ENCODE results near the gene THSD7A.

THSD7A gene

DNA sequence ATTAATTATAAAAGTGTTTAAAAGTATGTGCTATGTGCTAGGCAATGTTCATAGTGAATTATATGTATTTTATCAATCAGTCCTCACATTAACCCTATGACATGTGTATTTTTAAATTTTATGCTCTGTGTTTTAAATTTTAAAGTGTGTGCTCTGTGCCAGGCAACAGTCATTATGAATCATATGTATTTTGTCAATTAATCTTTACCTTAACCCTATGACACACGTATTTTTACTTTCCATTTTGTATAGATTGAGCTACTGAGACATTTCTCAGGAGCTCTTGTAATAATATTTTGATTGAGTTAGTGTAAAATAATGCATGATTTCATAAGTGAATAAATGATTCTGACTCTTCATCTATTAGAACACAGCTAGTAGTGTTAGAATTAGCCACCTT, 117.8 kb downstream of the THSD7A start:
- no peak overlapping the region for H3K4me3 ChIP-seq (ENCODE audit: low read length)
- DNase-seq (ENCODE audit: low read depth, low spot score): no peak

DNA sequence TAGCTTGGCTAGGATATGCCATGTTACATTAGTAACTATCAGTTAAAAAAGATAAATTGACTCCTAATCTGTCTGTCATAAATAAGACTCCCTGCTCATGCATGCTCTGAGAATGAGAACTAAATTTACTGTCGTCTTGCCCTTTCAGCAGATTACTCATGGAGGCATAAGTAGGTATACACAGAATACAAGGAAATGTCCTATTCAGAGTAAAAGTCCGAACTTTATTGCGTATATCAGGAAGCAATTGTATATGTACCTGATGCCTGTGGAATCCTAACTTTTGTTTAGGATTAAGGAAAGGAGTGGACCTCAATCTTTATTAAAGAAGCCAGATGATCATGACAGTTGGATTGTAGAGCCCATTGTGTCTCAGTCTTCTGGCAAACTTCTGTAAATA, 118.6 kb downstream of the THSD7A start:
- DNase-seq (ENCODE audit: low read depth, low spot score): no peak

DNA sequence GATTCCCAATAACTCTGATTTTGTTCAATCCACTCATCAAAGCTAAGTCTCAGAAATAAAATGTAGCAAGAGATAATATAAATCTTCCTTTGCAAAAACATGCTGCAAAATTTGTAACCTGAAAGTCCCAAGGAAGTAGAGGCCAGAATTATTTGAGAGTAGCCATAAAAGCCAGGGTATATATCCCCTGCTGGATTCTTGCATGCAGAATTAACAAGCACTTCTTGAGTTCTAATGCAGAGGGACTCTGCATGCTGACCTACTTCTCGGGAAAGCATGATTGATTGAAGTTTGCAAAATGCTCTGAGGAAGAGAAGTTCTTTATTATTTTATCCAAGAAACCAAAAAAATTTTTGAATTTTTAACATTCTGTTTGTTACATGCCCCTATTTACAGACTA, 121.6 kb downstream of the THSD7A start:
- H3K4me3 ChIP-seq (ENCODE audit: low read length): no peak overlapping the region
- DNase-seq (ENCODE audit: low read depth, low spot score): no peak

More for the DNA sequence above, 118.6 kb downstream of the THSD7A start:
- H3K4me3 ChIP-seq (ENCODE audit: low read length): no peak overlapping the region

DNA sequence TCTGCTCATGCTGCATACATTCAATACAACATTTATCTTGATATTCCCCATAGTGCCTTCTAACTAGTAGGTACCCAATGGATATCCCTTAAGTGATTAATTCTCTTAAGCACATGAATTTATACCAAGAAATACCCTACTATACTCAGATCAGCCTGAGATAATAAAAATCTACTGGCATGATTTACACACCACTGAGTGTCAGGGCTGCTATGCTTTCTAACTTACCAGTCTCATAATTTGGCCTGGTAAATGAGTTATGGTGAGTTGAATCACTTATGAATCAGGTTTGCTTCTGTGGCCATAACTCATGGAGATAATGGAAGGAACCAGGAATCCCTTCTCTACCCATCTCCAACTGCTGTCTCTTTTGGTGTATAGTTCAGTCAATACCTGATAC, 122.8 kb downstream of the THSD7A start:
- DNase-seq (ENCODE audit: low read depth, low spot score): no peak
- no peak overlapping the region for H3K4me3 ChIP-seq (ENCODE audit: low read length)

DNA sequence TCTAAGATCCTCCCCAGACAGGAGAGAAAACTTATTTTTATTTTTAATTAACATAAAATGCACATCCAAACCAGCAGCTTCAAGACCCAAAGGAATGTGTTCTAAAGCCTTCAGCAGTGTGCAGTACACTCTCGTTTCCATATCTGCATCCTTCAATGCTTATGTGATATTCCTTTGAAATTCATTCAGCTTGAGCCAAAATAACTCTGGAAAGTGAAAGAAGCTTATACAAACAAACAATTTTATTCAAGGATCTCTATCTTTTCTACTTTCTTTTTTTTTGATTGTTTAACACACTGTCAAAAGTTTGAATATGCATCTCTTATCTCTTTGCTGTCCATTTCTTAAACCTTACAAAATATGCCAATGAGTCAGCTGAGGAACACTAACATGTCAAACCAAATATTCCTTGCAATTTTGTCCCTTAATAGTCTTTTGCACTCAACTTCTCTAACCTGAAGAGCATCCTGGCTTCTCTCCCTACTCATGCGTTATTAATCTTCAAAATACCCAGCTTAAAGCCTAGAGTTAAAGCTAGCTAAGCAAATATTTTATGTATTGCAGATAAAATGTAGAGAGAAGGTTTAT, 124.3 kb downstream of the THSD7A start:
- DNase-seq (ENCODE audit: low read depth, low spot score): no peak
- H3K4me3 ChIP-seq (ENCODE audit: low read length): no peak overlapping the region

DNA sequence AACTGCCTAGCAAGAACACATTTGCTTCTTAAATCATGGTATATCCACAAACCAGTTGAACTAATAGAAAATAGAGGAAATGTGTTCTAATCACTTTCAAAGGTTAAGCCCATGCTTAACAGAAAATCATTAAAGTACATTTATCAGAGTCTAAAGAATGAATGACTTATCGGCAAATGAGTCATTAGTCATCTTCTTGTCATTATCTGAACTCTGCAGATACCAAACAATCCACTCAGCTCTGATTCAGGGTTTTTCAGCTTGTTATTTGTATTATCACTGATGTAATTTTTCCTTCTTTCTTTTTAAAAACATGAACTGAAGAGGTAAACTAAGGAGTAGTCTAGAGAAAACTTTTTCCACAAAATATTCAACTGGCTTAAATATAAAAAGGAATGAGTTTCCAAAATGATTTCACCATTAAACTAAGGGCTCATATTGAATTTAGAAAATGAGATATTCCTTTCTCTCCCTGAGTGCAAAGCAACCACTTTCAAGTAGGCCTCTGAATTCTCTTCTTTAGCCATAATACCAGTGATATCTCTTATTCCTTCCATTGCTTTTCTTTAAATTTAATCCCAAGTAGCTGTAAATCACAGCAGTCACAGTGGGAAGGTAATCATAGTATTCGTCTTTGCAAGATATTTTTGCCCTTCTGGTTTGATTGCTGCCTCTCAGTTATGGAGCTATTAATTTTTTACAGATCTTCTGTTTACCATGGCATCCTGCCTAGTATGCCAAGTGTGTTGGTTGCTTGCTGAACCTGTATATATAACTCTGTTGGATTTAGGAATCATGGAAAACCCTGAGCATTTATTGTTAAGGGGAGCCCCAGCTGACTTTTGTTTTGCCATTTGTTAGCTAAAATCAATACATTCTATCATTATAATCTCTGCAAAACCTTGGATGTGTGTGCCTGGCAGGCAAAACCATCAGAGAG, 125.1 kb downstream of the THSD7A start:
- H3K4me3 ChIP-seq (ENCODE audit: low read length): no peak overlapping the region
- no peak for DNase-seq (ENCODE audit: low read depth, low spot score)

DNA sequence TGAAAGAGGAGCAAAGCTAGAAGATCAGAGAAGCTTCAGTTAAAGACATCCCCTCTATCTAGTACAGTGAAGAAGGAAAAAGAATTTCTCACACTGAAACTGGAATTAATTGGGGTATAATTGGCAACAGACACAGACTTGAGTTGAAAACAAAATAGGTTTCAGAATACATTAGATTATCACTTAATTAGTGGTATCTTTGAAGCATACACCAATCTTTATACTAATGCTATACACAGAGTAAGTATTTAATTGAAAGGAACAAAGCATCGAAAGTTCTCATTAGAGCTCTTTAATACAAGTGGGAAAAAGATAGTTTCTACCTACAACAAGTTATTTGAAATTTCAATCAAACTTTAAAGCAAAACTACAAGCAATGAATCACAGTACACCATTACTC, 128.2 kb downstream of the THSD7A start:
- no peak for DNase-seq (ENCODE audit: low read depth, low spot score)

DNA sequence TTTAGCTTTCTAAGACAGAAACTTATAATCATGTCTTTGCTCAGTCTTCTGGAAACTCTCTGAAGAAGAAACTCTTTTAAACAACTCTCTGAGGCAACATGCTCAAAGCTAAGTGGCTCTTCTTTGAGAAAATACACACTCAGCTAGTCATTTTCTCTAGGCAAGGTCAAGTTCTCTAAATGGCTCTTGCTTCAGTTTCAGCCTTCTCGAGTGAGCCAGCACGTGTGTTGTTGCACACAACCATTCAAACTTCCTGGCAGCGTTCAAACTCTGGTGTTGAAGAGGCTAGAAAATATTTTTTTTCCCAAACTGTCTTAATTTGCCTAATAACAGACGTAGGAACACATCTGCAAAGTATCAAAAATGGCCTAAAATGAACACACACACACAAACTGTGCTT, 129.1 kb downstream of the THSD7A start:
- DNase-seq (ENCODE audit: low read depth, low spot score): no peak
- no peak overlapping the region for H3K4me3 ChIP-seq (ENCODE audit: low read length)

More for the DNA sequence above, 128.2 kb downstream of the THSD7A start:
- H3K4me3 ChIP-seq (ENCODE audit: low read length): no peak overlapping the region

DNA sequence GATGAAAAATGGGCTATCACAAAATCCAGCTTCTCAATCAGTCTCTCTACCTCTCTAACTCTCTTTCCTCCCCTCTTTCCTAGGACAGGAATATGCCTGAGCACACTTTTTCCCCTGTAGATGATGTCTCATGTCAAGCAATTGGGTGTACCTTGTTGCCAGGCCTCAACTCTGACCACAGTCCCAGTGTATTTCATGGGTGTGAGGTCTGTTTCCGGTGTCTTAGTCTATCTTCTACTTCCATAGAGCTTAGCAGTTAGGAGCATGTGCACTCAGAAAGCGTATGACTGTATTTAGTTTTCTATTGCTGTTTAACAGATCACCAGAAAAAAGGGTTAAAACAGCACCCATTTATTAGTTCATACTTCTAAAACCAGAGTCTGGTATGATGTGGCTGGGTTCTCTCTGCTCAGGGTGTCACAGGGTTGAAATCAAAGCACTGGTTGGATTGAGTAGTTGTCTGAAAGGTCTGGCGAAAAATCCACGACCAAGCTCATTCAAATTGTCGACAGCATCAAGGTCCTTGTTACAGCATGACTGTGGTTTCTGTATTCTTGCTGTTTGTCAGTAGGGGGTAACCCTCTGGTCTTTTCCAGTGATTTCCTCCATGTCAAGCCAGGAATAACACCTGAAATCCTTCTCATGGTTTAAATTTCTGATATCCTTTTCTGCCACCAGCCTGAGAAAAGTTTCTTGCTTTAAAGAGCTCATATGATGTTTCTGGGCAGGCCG, 130.0 kb downstream of the THSD7A start:
- no peak overlapping the region for H3K4me3 ChIP-seq (ENCODE audit: low read length)
- DNase-seq (ENCODE audit: low read depth, low spot score): no peak

DNA sequence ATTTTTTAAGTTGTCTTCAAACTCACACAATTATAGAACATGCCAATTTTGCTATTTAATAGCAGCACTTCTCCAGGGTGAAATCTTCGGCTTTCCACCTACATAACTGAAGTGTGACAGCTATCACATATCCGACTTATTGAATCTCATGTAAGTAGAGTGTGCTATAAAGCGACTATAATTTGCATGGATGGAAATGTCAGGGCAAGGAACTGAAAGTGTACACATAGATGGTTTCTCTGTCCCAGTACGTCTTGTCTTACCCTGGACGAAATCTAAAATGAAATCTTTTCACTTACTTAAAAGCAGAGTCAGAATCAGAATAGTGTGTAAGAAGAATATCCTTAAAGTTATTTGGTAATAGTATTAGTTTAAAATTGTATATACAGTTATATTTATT, 132.3 kb downstream of the THSD7A start:
- DNase-seq (ENCODE audit: low read depth, low spot score): no peak

DNA sequence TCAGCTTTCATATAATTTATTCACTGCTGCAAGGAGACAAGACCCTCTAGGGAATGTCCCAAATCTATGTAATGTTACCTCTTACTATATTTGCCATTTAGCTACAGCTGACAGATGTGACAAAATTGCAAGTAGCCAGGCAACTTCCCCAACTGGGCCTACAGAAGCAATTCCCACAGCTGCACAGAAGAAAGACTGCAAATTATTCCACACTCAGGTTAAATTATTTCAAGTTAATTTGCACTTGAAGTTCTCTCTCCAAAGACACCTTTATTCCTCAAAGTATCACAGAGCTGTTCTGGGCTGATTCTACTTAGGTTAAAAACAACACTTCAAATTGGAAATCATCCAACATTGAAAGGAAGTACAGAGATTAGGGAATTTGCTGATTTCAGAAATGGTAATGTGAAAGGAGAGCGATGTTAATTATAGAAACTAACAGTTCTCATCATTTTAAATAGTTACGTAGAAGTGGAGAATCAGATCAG, 133.6 kb downstream of the THSD7A start:
- no peak overlapping the region for H3K4me3 ChIP-seq (ENCODE audit: low read length)
- no peak for DNase-seq (ENCODE audit: low read depth, low spot score)

More for the DNA sequence above, 132.3 kb downstream of the THSD7A start:
- no peak overlapping the region for H3K4me3 ChIP-seq (ENCODE audit: low read length)

DNA sequence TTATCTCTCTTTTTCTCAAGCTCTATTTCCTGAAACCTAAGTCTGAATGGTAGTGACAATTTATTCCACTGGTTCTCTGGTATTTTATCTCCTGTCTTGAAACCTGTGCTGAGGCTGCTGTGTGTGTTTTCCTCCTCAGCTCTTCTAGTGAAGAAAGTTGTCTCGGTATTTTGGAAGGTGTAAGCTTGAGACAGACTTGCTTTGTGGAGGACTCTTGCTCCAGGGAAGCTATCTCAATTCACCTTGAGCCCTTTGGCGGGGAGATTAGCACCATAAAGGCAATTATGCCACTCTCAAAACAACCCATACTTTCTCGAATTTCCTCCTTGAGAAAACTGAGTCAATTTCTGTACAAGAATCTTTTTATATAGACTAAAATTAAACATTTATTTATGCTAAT, 141.6 kb downstream of the THSD7A start:
- no peak for DNase-seq (ENCODE audit: low read depth, low spot score)
- H3K4me3 ChIP-seq (ENCODE audit: low read length): no peak overlapping the region

DNA sequence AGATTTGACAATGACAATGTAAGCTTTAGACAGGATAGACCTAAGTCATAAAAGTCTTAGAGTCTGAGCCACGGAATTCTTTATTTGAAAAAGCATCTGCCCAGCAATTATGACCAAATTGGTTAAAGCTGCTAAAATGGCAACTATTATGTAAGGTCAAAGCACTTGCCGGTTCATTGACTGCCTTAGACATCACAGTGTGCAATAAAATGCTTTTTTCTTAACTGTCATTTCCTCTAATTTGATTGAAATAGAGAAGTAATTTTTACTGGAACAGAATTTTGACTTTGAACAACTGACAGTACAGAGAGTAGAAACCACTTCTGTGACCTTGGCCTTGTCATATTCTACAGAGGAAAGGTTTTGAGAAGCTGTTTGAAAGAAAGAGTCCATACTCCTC, 142.9 kb downstream of the THSD7A start:
- DNase-seq (ENCODE audit: low read depth, low spot score): no peak

DNA sequence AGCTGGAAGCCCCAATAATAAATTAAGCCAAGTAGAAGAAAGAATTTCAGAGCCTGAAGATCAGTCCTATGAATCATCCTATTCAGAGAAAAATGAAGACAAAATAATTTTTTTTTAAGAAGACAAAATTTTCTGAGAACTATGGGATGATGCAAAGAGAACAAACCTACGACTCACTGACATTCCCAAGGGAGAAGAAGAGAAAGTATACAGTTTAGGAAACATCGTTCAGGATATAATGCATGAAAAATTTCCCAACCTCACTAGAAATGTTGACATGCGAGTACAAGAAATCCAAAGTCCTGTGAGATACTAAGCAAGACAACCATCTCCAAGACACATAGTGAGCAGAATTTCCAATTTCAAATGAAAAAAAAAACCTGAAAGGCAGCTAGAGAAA, 150.5 kb downstream of the THSD7A start:
- DNase-seq (ENCODE audit: low read depth, low spot score): no peak

More for the DNA sequence above, 142.9 kb downstream of the THSD7A start:
- no peak overlapping the region for H3K4me3 ChIP-seq (ENCODE audit: low read length)

DNA sequence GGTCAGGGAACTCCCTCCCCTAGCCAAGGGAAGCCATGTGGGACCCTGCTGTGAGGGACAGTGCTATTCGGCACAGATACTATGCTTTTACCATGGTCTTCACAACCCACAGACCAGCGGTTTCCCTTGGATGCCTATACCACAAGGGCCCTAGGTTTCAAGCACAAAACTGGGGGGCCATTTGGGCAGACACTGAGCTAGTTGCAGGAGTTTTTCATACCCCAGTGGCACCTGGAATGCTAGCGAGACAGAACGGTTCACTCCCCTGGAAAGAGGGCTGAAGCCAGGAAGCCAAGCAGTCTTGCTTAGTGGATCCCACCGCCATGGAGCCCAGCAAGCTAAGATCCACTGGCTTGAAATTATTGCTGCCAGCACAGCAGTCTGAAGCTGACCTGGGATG, 156.8 kb downstream of the THSD7A start:
- DNase-seq (ENCODE audit: low read depth, low spot score): no peak
- H3K4me3 ChIP-seq (ENCODE audit: low read length): no peak overlapping the region

More for the DNA sequence above, 150.5 kb downstream of the THSD7A start:
- H3K4me3 ChIP-seq (ENCODE audit: low read length): no peak overlapping the region

DNA sequence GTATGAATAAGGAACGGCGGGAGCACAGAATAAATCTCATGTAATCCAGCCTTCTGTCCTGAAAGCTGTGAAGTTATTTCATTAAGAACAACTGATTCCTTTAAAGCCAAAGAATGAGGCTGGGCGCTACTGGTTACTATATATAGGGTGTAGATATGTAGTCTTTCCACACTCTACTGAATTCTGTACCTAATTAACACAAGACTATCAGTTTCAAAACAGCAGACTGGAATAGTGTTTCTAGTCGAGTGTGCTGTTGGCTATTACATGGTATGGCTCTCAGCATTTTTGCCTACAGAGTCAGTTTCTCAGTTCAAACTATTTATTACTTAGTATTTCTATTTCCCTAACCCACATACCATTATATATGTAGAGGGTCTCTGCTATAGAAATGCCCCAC, 163.3 kb downstream of the THSD7A start:
- no peak overlapping the region for H3K4me3 ChIP-seq (ENCODE audit: low read length)
- no peak for DNase-seq (ENCODE audit: low read depth, low spot score)

DNA sequence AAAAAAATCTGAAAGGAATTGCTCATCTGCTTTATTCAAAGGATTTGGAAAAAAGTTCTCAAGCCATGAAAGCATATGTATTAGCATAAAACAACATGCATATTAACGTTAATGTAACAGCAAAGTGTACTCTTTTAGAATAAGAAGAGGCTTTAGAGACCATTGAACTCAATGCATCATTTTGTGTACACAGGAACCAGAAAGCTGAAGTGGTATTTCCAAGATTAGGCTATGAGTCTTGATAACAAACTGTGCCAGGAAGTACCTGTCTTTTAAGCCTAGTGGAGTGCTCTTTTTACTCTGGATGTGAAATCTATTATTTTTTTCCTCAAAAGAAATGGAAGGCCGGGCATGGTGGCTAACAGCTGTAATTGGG, 164.2 kb downstream of the THSD7A start:
- no peak for DNase-seq (ENCODE audit: low read depth, low spot score)
- no peak overlapping the region for H3K4me3 ChIP-seq (ENCODE audit: low read length)

DNA sequence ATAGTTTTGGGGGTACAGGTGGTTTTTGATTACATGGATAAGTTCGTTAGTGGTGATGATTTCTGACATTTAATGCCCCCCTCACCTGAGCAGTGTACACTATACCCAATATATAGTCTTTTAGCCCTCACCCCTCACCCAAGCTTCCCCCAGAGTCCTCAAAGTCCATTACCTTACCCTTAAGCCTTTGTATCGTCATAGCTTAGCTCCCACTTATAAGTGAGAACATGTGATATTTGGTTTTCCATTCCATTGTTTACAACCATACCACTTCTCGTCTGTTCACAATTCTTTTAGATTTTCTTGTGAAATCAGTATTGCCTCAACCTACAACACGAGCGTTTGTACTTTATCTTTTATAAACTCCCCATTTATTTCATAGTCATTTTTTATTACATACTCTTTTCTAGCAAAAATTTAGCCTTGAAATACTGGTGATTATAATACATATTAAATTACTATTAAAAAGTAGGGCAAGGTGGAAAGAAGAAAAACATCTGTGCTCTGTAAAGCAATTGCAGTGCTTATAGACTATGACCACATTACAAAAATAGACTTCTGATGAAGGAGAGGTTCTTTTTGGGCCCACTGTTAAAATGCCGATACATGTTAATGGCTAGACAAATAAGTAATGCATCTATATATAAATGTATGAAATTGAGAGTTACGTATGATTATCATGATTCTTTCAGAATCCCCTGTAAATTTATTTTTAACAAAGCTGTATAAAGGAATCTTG, 164.8 kb downstream of the THSD7A start:
- no peak for DNase-seq (ENCODE audit: low read depth, low spot score)
- no peak overlapping the region for H3K4me3 ChIP-seq (ENCODE audit: low read length)

DNA sequence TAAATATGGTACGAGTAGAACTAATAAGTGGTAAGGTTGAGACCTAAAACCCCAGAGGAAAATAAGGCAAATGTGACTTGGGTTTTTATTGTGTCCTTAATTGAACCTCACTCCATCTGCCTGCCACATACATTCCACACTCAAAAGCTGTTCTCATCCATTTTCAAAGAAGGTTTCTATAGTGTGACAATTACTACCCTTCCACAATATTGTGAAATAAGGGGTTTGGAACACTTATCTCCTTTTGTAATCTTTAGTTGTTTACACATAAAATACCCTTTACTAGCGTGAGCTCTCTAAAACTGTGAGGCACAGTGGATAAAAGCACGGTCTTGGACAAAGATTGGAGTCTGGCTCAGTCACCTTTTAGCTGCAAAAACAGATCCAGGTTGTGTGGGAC, 166.6 kb downstream of the THSD7A start:
- H3K4me3 ChIP-seq (ENCODE audit: low read length): no peak overlapping the region
- no peak for DNase-seq (ENCODE audit: low read depth, low spot score)
